ENCODE results near the gene DENND6A. TPM values are rescaled to one million over a fixed set of nuclear protein-coding genes. Genes with fewer than 3 reads are reported as not detected.
A peak's percentile ranks its signal among the peaks of the same experiment; 100 is the strongest.

DENND6A gene
- total and polyA plus RNA-seq, 2 of the 13 experiments (the other 11 are each of a cell fraction or from before 2014, with no cell fraction given), result 9.4 to 11.1 TPM

DNA sequence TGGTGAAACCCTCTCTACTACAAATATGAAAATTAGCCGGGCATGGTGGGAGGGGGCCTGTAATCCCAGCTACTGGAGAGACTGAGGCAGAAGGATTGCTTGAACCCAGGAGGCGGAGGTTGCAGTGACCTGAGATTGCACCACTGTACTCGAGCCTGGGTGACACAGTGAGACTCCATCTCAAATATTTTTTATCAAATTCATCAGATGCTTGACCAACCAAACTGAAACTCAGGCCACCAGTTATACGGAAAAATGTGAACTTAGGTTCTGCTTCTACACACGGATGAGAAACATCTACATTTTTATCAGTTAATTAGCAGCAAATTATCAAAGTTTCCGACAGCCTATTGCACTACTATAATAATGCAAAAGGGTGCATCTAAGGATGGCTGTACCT lies 100.6 kb downstream of the DENND6A start:
- FAIRE-seq (no peak), ATAC-seq (no peak), DNase-seq (ENCODE audit: low spot score) (no peak)
- Histone ChIP-seq H3K36me3 (replicated peaks in 1 of 2; ENCODE audit: control insufficient read depth in 1 of 2, insufficient read depth in 2 of 2, low read length in 2 of 2) (peaks cover 3 to 22% of the 10 kb centered on the region in 2 experiments; a peak in 3 of 5 replicates), H3K4me1 (ENCODE audit: insufficient read depth, low read length) (peaks cover 49% of the 10 kb centered on the region), H3K9ac (ENCODE audit: insufficient read depth, low read depth, low read length) (no peak overlapping the region), H2AFZ (ENCODE audit: low read length) (no peak overlapping the region), H3K4me2 (ENCODE audit: low read depth, low read length) (peak overlapping the region; percentile 85; the same call in 1 of the 2 replicates), H3K79me2 (ENCODE audit: insufficient read depth, low read length) (peaks cover 95% of the 10 kb centered on the region), H3K4me3 (replicated peaks in 1 of 3; ENCODE audit: insufficient read depth in 1 of 3, low read depth in 2 of 3, low read length in 3 of 3) (no peak overlapping the region; a peak in 2 of 6 replicates), H3K27me3 (ENCODE audit: control insufficient read depth in 1 of 2, insufficient read depth in 2 of 2, low read length in 2 of 2) (no peaks in the 10 kb centered on the region; a peak in 1 of 5 replicates), H3K27ac (ENCODE audit: extremely low read length, insufficient read depth, low read length) (no peak overlapping the region), H4K20me1 (ENCODE audit: insufficient read depth, low read length) (peaks cover 84% of the 10 kb centered on the region), H3K9me3 (ENCODE audit: low read length) (no peaks in the 10 kb centered on the region)
- intact Hi-C loops (cut with micrococcal nuclease; ENCODE audit: unreplicated experiment) (loop anchor here (10.0 kb wide), 1 partner anchor 232 kb away; no protein-coding TSS in a partner anchor), in situ Hi-C loops (cut with HindIII; ENCODE audit: extremely low pct_ligation_motif_present, low pct_unique_long_range_greater_than_20kb) (no loop called here)
- WGBS (ENCODE audit: low lambda C conversion rate), result 75% methylated on average over 6 of the region's 6 CpGs
- BruUV-seq (replicated peaks), result no TSS peak
- ChIA-PET POLR2A (no interaction called here), CTCF (ENCODE audit: low intra/inter-chr PET ratio, low total read pairs) (no interaction called here)
- TF ChIP-seq YEATS4 (CRISPR knock-in tag; IDR thresholded peaks at IDR 0.05; ENCODE audit: borderline replicate concordance) (no peak), NFKBIZ (CRISPR knock-in tag; IDR thresholded peaks at IDR 0.05) (no peak), ZNF605 (CRISPR knock-in tag; IDR thresholded peaks at IDR 0.05) (no peak), HES4 (CRISPR knock-in tag; IDR thresholded peaks at IDR 0.05; ENCODE audit: borderline replicate concordance) (no peak), ZNF138 (CRISPR knock-in tag; IDR thresholded peaks at IDR 0.05; ENCODE audit: low read depth) (no peak)
- TF ChIP-seq, protein P1, sequence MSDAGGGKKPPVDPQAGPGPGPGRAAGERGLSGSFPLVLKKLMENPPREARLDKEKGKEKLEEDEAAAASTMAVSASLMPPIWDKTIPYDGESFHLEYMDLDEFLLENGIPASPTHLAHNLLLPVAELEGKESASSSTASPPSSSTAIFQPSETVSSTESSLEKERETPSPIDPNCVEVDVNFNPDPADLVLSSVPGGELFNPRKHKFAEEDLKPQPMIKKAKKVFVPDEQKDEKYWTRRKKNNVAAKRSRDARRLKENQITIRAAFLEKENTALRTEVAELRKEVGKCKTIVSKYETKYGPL (CRISPR knock-in tag; IDR thresholded peaks at IDR 0.05), result no peak

DNA sequence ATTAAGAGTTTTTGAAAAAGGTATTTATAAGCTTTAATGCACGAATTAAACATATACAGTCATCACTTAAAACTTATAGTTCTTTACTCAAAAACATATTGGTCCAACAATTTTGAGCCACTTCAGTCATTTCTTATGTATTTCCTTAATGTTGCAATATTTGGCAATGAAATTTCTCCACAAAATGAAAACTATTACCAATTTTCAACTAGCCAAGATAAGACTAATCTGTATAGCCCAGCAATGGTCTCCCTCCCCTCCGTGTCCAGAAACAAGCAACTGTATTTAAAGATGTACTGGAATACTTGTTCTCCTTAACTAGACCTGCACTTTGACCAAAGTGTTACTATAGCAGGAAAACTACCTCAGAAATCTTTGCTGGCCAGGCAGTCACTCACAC lies 105.0 kb downstream of the DENND6A start:
- 91% methylated on average over 2 of the region's 2 CpGs for WGBS (ENCODE audit: low lambda C conversion rate)
- peaks cover 96% of the 10 kb centered on the region for H3K79me2 ChIP-seq (ENCODE audit: insufficient read depth, low read length)
- H2AFZ ChIP-seq (ENCODE audit: low read length), result no peak overlapping the region
- H3K36me3 ChIP-seq (replicated peaks in 1 of 2; ENCODE audit: control insufficient read depth in 1 of 2, insufficient read depth in 2 of 2, low read length in 2 of 2), result peaks cover 6 to 42% of the 10 kb centered on the region in 2 experiments
- CTCF ChIA-PET (ENCODE audit: low intra/inter-chr PET ratio, low total read pairs), result no interaction called here
- no peaks in the 10 kb centered on the region for H3K27me3 ChIP-seq (ENCODE audit: control insufficient read depth in 1 of 2, insufficient read depth in 2 of 2, low read length in 2 of 2)
- no TSS peak for BruUV-seq (replicated peaks)
- H3K4me2 ChIP-seq (ENCODE audit: low read depth, low read length), result no peak overlapping the region
- POLR2A ChIA-PET, result interaction anchor here (1.3 to 2.2 kb wide), 2 partner anchors 9 to 32 kb away, joined by 3 to 6 read pairs; partner anchors contain the start of genes ARF4 and PDE12
- H3K4me3 ChIP-seq (replicated peaks in 1 of 3; ENCODE audit: insufficient read depth in 1 of 3, low read depth in 2 of 3, low read length in 3 of 3), result no peak overlapping the region
- H3K27ac ChIP-seq (ENCODE audit: extremely low read length, insufficient read depth, low read length), result no peak overlapping the region
- FAIRE-seq (no peak), DNase-seq (ENCODE audit: low spot score) (no peak), ATAC-seq (peak; percentile 9; the same call in 1 of the 3 replicates)
- intact Hi-C loops (cut with micrococcal nuclease; ENCODE audit: unreplicated experiment), result no loop called here
- peaks cover 85% of the 10 kb centered on the region for H4K20me1 ChIP-seq (ENCODE audit: insufficient read depth, low read length)
- no peaks in the 10 kb centered on the region for H3K9me3 ChIP-seq (ENCODE audit: low read length)
- in situ Hi-C loops (cut with HindIII; ENCODE audit: extremely low pct_ligation_motif_present, low pct_unique_long_range_greater_than_20kb), result no loop called here
- peaks cover 26% of the 10 kb centered on the region for H3K4me1 ChIP-seq (ENCODE audit: insufficient read depth, low read length)
- H3K9ac ChIP-seq (ENCODE audit: insufficient read depth, low read depth, low read length), result no peak overlapping the region
- TF ChIP-seq ZBTB38 (CRISPR knock-in tag; IDR thresholded peaks at IDR 0.05) (no peak), ZBTB7B (CRISPR knock-in tag; IDR thresholded peaks at IDR 0.05) (no peak), HMGA1 (CRISPR knock-in tag; conservative IDR thresholded peaks at IDR 0.05) (no peak), ZNF562 (CRISPR knock-in tag; IDR thresholded peaks at IDR 0.05; ENCODE audit: borderline replicate concordance) (no peak), GPN1 (CRISPR knock-in tag; IDR thresholded peaks at IDR 0.05; ENCODE audit: borderline replicate concordance) (no peak)
- TF ChIP-seq, protein P2, sequence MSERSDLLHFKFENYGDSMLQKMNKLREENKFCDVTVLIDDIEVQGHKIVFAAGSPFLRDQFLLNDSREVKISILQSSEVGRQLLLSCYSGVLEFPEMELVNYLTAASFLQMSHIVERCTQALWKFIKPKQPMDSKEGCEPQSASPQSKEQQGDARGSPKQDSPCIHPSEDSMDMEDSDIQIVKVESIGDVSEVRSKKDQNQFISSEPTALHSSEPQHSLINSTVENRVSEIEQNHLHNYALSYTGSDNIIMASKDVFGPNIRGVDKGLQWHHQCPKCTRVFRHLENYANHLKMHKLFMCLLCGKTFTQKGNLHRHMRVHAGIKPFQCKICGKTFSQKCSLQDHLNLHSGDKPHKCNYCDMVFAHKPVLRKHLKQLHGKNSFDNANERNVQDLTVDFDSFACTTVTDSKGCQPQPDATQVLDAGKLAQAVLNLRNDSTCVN (CRISPR knock-in tag; IDR thresholded peaks at IDR 0.05; ENCODE audit: borderline replicate concordance), result no peak
- TF ChIP-seq, protein P3, sequence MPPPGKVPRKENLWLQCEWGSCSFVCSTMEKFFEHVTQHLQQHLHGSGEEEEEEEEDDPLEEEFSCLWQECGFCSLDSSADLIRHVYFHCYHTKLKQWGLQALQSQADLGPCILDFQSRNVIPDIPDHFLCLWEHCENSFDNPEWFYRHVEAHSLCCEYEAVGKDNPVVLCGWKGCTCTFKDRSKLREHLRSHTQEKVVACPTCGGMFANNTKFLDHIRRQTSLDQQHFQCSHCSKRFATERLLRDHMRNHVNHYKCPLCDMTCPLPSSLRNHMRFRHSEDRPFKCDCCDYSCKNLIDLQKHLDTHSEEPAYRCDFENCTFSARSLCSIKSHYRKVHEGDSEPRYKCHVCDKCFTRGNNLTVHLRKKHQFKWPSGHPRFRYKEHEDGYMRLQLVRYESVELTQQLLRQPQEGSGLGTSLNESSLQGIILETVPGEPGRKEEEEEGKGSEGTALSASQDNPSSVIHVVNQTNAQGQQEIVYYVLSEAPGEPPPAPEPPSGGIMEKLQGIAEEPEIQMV (CRISPR knock-in tag; IDR thresholded peaks at IDR 0.05; ENCODE audit: low read depth), result no peak
